ENCODE results near the gene GZF1. TPM values are rescaled to one million over a fixed set of nuclear protein-coding genes. Genes with fewer than 3 reads are reported as not detected.
A peak's percentile ranks its signal among the peaks of the same experiment; 100 is the strongest.

GZF1 gene
- polyA plus RNA-seq, 3 donors = 5.5 to 215 (median 7.0) TPM

DNA sequence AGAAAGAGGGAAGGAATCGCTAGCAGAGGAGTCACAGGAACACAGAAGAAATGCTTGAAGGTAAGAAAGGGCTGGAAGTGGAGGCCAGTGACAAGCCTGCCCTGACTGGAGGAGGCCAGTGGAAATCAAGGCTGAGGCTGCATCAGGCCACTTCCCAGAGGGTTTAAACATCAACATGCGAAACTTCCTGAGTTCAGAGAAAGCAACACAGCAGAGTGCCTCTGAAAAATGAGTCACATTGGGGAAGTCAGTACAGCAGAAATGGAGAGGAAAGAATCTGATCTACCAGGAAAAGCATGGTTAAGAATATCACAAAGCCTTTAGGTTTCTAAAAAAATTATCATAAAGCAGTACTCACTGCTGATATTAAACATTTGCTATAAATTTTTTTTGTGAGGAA lies 36.0 kb downstream of the GZF1 start:
- Histone ChIP-seq H3K9me3 (replicated peaks in 1 of 2; ENCODE audit: control insufficient read depth in 1 of 2, insufficient read depth in 1 of 2, low read length in 2 of 2) (no peaks in the 10 kb centered on the region), H4K20me1 (ENCODE audit: insufficient read depth, low read length) (peaks cover 4% of the 10 kb centered on the region), H3K4me2 (replicated peaks; ENCODE audit: extremely low read depth, low read length, poor library complexity, severe bottlenecking) (no peak overlapping the region), H2AFZ (ENCODE audit: insufficient read depth, low read depth, low read length, poor library complexity, severe bottlenecking) (no peak overlapping the region), H3K36me3 (replicated peaks in 1 of 2; ENCODE audit: control insufficient read depth in 1 of 2, insufficient read depth in 2 of 2, low read length in 2 of 2) (peaks cover 31 to 72% of the 10 kb centered on the region in 2 donors), H3K4me3 (replicated peaks in 1 of 3; ENCODE audit: low read depth in 2 of 3, low read length in 3 of 3) (no peak overlapping the region), H3K27ac (ENCODE audit: low read depth in 1 of 2, low read length in 2 of 2) (peak overlapping the region; percentile 14 to 16), H3K9ac (ENCODE audit: insufficient read depth, low read length, poor library complexity, severe bottlenecking) (no peak overlapping the region), H3K79me2 (ENCODE audit: insufficient read depth, low read length) (no peaks in the 10 kb centered on the region), H3K4me1 (ENCODE audit: control insufficient read depth in 1 of 2, insufficient read depth in 2 of 2, low read length in 2 of 2) (peaks cover 8 to 10% of the 10 kb centered on the region in 2 donors), H3K27me3 (ENCODE audit: control insufficient read depth in 2 of 2, insufficient read depth in 2 of 2, low read length in 2 of 2) (no peaks in the 10 kb centered on the region)
- 100% methylated on average over 1 of the region's 2 CpGs for WGBS (ENCODE audit: insufficient coverage)
- TF ChIP-seq, protein P1, sequence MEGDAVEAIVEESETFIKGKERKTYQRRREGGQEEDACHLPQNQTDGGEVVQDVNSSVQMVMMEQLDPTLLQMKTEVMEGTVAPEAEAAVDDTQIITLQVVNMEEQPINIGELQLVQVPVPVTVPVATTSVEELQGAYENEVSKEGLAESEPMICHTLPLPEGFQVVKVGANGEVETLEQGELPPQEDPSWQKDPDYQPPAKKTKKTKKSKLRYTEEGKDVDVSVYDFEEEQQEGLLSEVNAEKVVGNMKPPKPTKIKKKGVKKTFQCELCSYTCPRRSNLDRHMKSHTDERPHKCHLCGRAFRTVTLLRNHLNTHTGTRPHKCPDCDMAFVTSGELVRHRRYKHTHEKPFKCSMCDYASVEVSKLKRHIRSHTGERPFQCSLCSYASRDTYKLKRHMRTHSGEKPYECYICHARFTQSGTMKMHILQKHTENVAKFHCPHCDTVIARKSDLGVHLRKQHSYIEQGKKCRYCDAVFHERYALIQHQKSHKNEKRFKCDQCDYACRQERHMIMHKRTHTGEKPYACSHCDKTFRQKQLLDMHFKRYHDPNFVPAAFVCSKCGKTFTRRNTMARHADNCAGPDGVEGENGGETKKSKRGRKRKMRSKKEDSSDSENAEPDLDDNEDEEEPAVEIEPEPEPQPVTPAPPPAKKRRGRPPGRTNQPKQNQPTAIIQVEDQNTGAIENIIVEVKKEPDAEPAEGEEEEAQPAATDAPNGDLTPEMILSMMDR (IDR thresholded peaks at IDR 0.05) = no peak
- no peak overlapping the region for H3K4me3 Mint-ChIP-seq
- DNase-seq = peak in 2 of 3 donors; percentile 45 to 60
- peak overlapping the region in 6 of 7 donors; percentile 1 to 80 (median 70) for H3K27ac Mint-ChIP-seq
- no peaks in the 10 kb centered on the region for H3K9me3 Mint-ChIP-seq
- peaks cover 64 to 66% of the 10 kb centered on the region in 2 donors for H3K36me3 Mint-ChIP-seq
- H3K4me1 Mint-ChIP-seq = peaks cover 7% of the 10 kb centered on the region
- intact Hi-C loops (cut with micrococcal nuclease) = no loop called here
- H3K27me3 Mint-ChIP-seq (ENCODE audit: low read depth in 3 of 3) = peaks cover 0 to 3% (median 0%) of the 10 kb centered on the region in 3 donors

DNA sequence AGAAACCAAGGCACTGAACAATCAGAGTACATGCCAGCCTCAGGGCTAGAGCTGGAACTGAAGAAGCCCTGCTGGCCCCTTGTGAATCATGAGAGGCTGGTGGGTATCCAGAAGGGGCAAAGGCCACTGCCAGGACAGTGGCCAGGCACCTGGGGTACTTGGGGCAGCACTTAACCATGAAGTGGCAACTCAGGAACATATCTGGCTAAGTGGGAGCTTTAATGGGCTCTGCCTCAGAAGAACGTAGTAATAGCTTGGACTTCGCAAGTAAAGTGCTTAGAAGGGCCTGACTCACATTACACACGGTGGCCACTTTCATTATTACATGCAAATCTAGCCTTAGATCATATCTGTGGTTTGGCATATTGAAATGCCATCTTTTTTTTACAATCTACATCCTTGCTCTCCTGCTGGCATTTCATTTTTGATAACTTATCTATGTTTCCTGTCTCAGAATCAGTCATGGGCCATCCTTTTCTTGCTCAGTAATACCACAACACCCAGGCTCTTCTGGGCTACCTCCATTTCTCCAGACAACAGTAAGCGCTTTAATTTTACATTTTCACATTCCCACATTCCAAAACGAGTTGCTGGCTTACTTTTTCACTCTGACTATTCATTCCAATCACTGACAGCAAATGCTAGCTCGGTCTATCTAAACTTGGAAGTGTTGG lies 37.7 kb downstream of the GZF1 start:
- peaks cover 13 to 54% of the 10 kb centered on the region in 2 donors for H3K36me3 ChIP-seq (replicated peaks in 1 of 2; ENCODE audit: control insufficient read depth in 1 of 2, insufficient read depth in 2 of 2, low read length in 2 of 2)
- H3K4me3 ChIP-seq (replicated peaks in 1 of 3; ENCODE audit: low read depth in 2 of 3, low read length in 3 of 3) = no peak overlapping the region
- no peaks in the 10 kb centered on the region for H3K9me3 ChIP-seq (replicated peaks in 1 of 2; ENCODE audit: control insufficient read depth in 1 of 2, insufficient read depth in 1 of 2, low read length in 2 of 2)
- peaks cover 11% of the 10 kb centered on the region for H3K79me2 ChIP-seq (ENCODE audit: insufficient read depth, low read length)
- Mint-ChIP-seq H3K4me1 (peaks cover 17% of the 10 kb centered on the region), H3K27me3 (ENCODE audit: low read depth in 3 of 3) (peaks cover 0 to 3% (median 0%) of the 10 kb centered on the region in 3 donors), H3K27ac (peak overlapping the region in 1 of 7 donors; percentile 7), H3K4me3 (no peak overlapping the region), H3K36me3 (peaks cover 47 to 51% of the 10 kb centered on the region in 2 donors), H3K9me3 (no peaks in the 10 kb centered on the region)
- WGBS (ENCODE audit: insufficient coverage) = 78% methylated on average over 5 of the region's 6 CpGs
- TF ChIP-seq, protein P1 (IDR thresholded peaks at IDR 0.05) = peak; percentile 23
- H3K4me2 ChIP-seq (replicated peaks; ENCODE audit: extremely low read depth, low read length, poor library complexity, severe bottlenecking) = no peak overlapping the region
- H3K4me1 ChIP-seq (ENCODE audit: control insufficient read depth in 1 of 2, insufficient read depth in 2 of 2, low read length in 2 of 2) = peaks cover 8 to 10% of the 10 kb centered on the region in 2 donors
- no peaks in the 10 kb centered on the region for H3K27me3 ChIP-seq (ENCODE audit: control insufficient read depth in 2 of 2, insufficient read depth in 2 of 2, low read length in 2 of 2)
- no peak overlapping the region for H3K9ac ChIP-seq (ENCODE audit: insufficient read depth, low read length, poor library complexity, severe bottlenecking)
- no peak overlapping the region for H3K27ac ChIP-seq (ENCODE audit: low read depth in 1 of 2, low read length in 2 of 2)
- intact Hi-C loops (cut with micrococcal nuclease) = loop anchor here in 1 of 2 donors (10.0 kb wide), 1 partner anchor 55 kb away; no protein-coding TSS in a partner anchor
- DNase-seq = no peak
- peaks cover 15% of the 10 kb centered on the region for H4K20me1 ChIP-seq (ENCODE audit: insufficient read depth, low read length)
- H2AFZ ChIP-seq (ENCODE audit: insufficient read depth, low read depth, low read length, poor library complexity, severe bottlenecking) = no peak overlapping the region
